Upper lobe of right lung (tissue), 1 donor: ENCODE measurements around the gene ALPK3. TPM values are rescaled to one million over a fixed set of nuclear protein-coding genes. Genes with fewer than 3 reads are reported as not detected.

Experiments
- ATAC-seq: fragments of 200-7000 bp; cut with Tn5 transposase; one replicate; pipeline ENCODE4 v1.9.1; 2020; ENCODE audit warnings: mild to moderate bottlenecking, moderate library complexity
- DNase-seq: peaks from one replicate; pipeline ENCODE4 v3.0.0-alpha.2; 2020
- H3K27ac ChIP-seq: fragments of 200-600 bp; one replicate; pipeline ENCODE4 v1.8.0; 2022
- H3K27me3 ChIP-seq: fragments of 200-600 bp; one replicate; pipeline ENCODE4 v1.8.0; 2022; ENCODE audit warnings: mild to moderate bottlenecking
- H3K36me3 ChIP-seq: fragments of 200-600 bp; one replicate; pipeline ENCODE4 v1.8.0; 2022
- H3K4me1 ChIP-seq: fragments of 200-600 bp; one replicate; pipeline ENCODE4 v1.8.0; 2022
- H3K4me3 ChIP-seq: fragments of 200-600 bp; one replicate; pipeline ENCODE4 v1.8.0; 2022; ENCODE audit warnings: mild to moderate bottlenecking
- H3K9me3 ChIP-seq: fragments of 200-600 bp; one replicate; pipeline ENCODE4 v1.8.0; 2022
- intact Hi-C: fragments of 100-400 bp; cut with DNase I; formaldehyde crosslinking; loops from one replicate; pipeline ENCODE4 v1.11.0; 2022
- total RNA-seq: library from RNA; stranded (reverse); fragmentation: NEBNext Ultra II Directional; extraction: Animal tissue kit (Norgen Biotek cat#: 25700); gene quantifications from one replicate; pipeline ENCODE4 v1.2.1, GENCODE V29; 2021
- TF ChIP-seq, protein P1 (sequence below): fragments of 200-600 bp; IDR thresholded peaks from one replicate; pipeline ENCODE4 v1.8.0; 2022; ENCODE audit warnings: antibody characterized with exemption
- donor health status: DM: no; HTN: yes; CAD: no; lungs with severe emphysema.

ALPK3 gene
- total RNA-seq, 1 donor from 2014 or later: 21.0 TPM

DNA sequence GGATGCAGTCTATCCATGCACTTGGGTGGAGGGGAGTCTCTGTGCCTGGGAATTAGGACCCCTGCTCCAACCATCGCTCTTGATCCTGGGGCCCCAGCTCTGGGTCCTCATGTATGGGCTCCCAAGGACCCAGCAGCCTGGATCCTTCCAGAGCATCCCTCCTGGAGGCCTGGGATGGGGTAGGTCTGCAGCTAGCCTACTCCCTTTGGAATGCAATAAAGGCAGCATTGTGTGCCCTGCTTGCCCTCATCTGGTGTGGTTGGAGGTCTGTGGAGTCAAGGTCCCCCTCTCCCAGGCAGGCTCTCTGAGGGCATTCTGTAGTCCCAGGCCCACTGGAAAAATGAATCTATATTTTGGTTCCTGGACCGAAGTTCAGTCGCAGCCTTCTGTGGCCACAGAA lies 52.4 kb downstream of the ALPK3 start:
- intact Hi-C loops: loop anchor here (10.0 kb wide), 1 partner anchor 45 kb away; no protein-coding TSS in a partner anchor
- H3K4me3 ChIP-seq: no peak overlapping the region
- no peak for ATAC-seq
- no peak overlapping the region for H3K27ac ChIP-seq
- no peak for DNase-seq
- no peaks in the 10 kb centered on the region for H3K36me3 ChIP-seq
- no peaks in the 10 kb centered on the region for H3K9me3 ChIP-seq
- H3K27me3 ChIP-seq: no peaks in the 10 kb centered on the region
- no peaks in the 10 kb centered on the region for H3K4me1 ChIP-seq
- TF ChIP-seq, protein P1, sequence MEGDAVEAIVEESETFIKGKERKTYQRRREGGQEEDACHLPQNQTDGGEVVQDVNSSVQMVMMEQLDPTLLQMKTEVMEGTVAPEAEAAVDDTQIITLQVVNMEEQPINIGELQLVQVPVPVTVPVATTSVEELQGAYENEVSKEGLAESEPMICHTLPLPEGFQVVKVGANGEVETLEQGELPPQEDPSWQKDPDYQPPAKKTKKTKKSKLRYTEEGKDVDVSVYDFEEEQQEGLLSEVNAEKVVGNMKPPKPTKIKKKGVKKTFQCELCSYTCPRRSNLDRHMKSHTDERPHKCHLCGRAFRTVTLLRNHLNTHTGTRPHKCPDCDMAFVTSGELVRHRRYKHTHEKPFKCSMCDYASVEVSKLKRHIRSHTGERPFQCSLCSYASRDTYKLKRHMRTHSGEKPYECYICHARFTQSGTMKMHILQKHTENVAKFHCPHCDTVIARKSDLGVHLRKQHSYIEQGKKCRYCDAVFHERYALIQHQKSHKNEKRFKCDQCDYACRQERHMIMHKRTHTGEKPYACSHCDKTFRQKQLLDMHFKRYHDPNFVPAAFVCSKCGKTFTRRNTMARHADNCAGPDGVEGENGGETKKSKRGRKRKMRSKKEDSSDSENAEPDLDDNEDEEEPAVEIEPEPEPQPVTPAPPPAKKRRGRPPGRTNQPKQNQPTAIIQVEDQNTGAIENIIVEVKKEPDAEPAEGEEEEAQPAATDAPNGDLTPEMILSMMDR: no peak

- intact Hi-C loops: no loop called here
- H3K36me3 ChIP-seq: no peaks in the 10 kb centered on the region
- H3K27ac ChIP-seq: no peak overlapping the region
- no peaks in the 10 kb centered on the region for H3K27me3 ChIP-seq
- ATAC-seq (no peak), DNase-seq (no peak)
- H3K4me1 ChIP-seq: no peaks in the 10 kb centered on the region
- H3K9me3 ChIP-seq: no peaks in the 10 kb centered on the region
- TF ChIP-seq, protein P1: no peak
- no peak overlapping the region for H3K4me3 ChIP-seq
Measured at GRCh38 chr15:84871428-84871985, 54.4 kb downstream of the ALPK3 start.

- intact Hi-C loops: no loop called here
Measured at GRCh38 chr15:84872009-84872910, 55.1 kb downstream of the ALPK3 start.

GRCh38 chr15:84873997-84874396 lies 56.8 kb downstream of the ALPK3 start:
- H3K4me3 ChIP-seq: no peak overlapping the region
- H3K36me3 ChIP-seq: no peaks in the 10 kb centered on the region
- intact Hi-C loops: no loop called here
- no peak overlapping the region for H3K27ac ChIP-seq
- ATAC-seq (no peak), DNase-seq (no peak)
- no peaks in the 10 kb centered on the region for H3K9me3 ChIP-seq
- H3K4me1 ChIP-seq: no peaks in the 10 kb centered on the region
- TF ChIP-seq, protein P1: no peak
- no peaks in the 10 kb centered on the region for H3K27me3 ChIP-seq

More at GRCh38 chr15:84872009-84872910, 55.1 kb downstream of the ALPK3 start:
- Histone ChIP-seq H3K27ac (no peak overlapping the region), H3K4me1 (no peaks in the 10 kb centered on the region), H3K27me3 (no peaks in the 10 kb centered on the region), H3K36me3 (no peaks in the 10 kb centered on the region), H3K4me3 (no peak overlapping the region), H3K9me3 (no peaks in the 10 kb centered on the region)
- TF ChIP-seq, protein P1: no peak
- DNase-seq (no peak), ATAC-seq (no peak)

- ATAC-seq (no peak), DNase-seq (no peak)
- H3K27ac ChIP-seq: no peak overlapping the region
- no peak overlapping the region for H3K4me3 ChIP-seq
- H3K9me3 ChIP-seq: no peaks in the 10 kb centered on the region
- no peaks in the 10 kb centered on the region for H3K36me3 ChIP-seq
- TF ChIP-seq, protein P1: no peak
- intact Hi-C loops: no loop called here
- no peaks in the 10 kb centered on the region for H3K27me3 ChIP-seq
- no peaks in the 10 kb centered on the region for H3K4me1 ChIP-seq
Measured at GRCh38 chr15:84874981-84875699, 58.0 kb downstream of the ALPK3 start.
